ENCODE measurements around the gene PGLYRP2.

Gene PGLYRP2

GRCh38 chr19:15453906-15454860 is 25.1 kb downstream of the PGLYRP2 start:
- no peak for DNase-seq

GRCh38 chr19:15453091-15453578 is 26.2 kb downstream of the PGLYRP2 start:
- no peak for DNase-seq

- DNase-seq: no peak
Measured at GRCh38 chr19:15452111-15453047, 26.9 kb downstream of the PGLYRP2 start.

GRCh38 chr19:15450528-15450890 is 28.8 kb downstream of the PGLYRP2 start:
- DNase-seq: no peak

GRCh38 chr19:15449620-15450527 is 29.4 kb downstream of the PGLYRP2 start, which contains the start of gene WIZ:
WIZ (minus strand) TSS chr19:15449956; CDS start chr19:15448307, 1,649 bp downstream.
- peak; percentile 78 for DNase-seq

- DNase-seq: no peak
Measured at GRCh38 chr19:15448778-15449619, 30.3 kb downstream of the PGLYRP2 start.

- DNase-seq: no peak
Measured at GRCh38 chr19:15448044-15448777, 31.1 kb downstream of the PGLYRP2 start.

GRCh38 chr19:15447057-15447456 is 32.2 kb downstream of the PGLYRP2 start:
- DNase-seq: no peak

- DNase-seq: no peak
Measured at GRCh38 chr19:15445807-15446376, 33.4 kb downstream of the PGLYRP2 start.

GRCh38 chr19:15445227-15445605 is 34.1 kb downstream of the PGLYRP2 start:
- DNase-seq: no peak

GRCh38 chr19:15444505-15445226 is 34.6 kb downstream of the PGLYRP2 start:
- no peak for DNase-seq

- DNase-seq: no peak
Measured at GRCh38 chr19:15443838-15444237, 35.5 kb downstream of the PGLYRP2 start.

GRCh38 chr19:15443325-15443724 is 36.0 kb downstream of the PGLYRP2 start:
- DNase-seq: no peak

- no peak for DNase-seq
Measured at GRCh38 chr19:15442142-15442920, 37.0 kb downstream of the PGLYRP2 start.

GRCh38 chr19:15441317-15441716 is 38.0 kb downstream of the PGLYRP2 start:
- no peak for DNase-seq

- no peak for DNase-seq
Measured at GRCh38 chr19:15439821-15440641, 39.3 kb downstream of the PGLYRP2 start.

GRCh38 chr19:15439078-15439799 is 40.1 kb downstream of the PGLYRP2 start:
- DNase-seq: no peak
